Sciatic nerve (tissue), 2 donors: Measurements from ENCODE around the gene LARGE1. TPM values are rescaled to one million over a fixed set of nuclear protein-coding genes. Genes with fewer than 3 reads are reported as not detected.
A peak's percentile ranks its signal among the peaks of the same experiment; 100 is the strongest.

Experiments
- ATAC-seq: fragments of 200-7000 bp; cut with Tn5 transposase; one replicate; pipeline ENCODE4 v1.9.1; 2020; ENCODE audit warnings: mild to moderate bottlenecking, moderate library complexity
- DNase-seq: peaks from one replicate; pipeline ENCODE4 v3.0.0-alpha.2; 2020; ENCODE audit warnings: low spot score
- intact Hi-C: fragments of 100-400 bp; cut with DNase I; formaldehyde crosslinking; loops from one replicate; pipeline ENCODE4 v1.14.2; 2022
- total RNA-seq: library from RNA; stranded (reverse); fragmentation: NEBNext Ultra II Directional; extraction: Animal tissue kit (Norgen Biotek cat#: 25700); gene quantifications from one replicate; pipeline ENCODE4 v1.2.1, GENCODE V29; 2021
- donor health status: DM: no; HTN: no; CAD: no.
- donor health status: DM: no; HTN: no; CAD: no.

LARGE1 gene
- total RNA-seq, 1 donor from 2014 or later, result 39.4 TPM

DNA sequence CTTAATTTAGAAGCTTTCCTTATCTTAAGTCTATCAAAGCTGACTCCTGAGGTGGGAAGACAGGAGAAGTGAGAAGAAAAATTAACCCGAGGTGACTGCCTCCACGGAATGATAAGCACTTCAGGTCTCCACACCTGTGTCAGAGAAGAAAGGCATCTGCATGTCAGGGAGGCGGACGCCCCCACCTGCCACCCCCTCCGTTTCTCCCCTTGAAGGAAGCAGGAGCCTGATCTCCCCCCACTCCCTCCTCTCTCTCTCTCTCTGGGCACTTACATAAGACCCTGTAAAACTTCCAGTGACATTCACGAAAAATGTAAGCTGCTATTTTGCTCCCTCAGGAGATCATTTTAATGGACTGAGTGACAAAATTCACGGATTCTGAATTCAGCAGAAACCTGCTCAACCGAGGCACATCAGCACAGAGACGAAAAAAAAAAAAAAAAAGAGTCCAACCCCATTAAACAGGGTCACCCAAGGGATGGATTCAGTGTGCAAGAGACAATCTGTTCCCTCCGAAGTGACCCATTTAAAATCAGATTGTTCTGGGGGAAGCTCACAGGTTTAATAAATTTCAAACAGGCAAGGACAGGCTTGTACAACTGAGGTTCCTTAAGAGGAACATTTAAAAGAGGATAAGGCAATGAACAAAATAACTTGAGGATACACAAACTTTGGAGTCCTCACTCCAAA, 1.5 kb downstream of the LARGE1 start:
- DNase-seq, result no peak
- intact Hi-C loops, result no loop called here
- ATAC-seq, result no peak

DNA sequence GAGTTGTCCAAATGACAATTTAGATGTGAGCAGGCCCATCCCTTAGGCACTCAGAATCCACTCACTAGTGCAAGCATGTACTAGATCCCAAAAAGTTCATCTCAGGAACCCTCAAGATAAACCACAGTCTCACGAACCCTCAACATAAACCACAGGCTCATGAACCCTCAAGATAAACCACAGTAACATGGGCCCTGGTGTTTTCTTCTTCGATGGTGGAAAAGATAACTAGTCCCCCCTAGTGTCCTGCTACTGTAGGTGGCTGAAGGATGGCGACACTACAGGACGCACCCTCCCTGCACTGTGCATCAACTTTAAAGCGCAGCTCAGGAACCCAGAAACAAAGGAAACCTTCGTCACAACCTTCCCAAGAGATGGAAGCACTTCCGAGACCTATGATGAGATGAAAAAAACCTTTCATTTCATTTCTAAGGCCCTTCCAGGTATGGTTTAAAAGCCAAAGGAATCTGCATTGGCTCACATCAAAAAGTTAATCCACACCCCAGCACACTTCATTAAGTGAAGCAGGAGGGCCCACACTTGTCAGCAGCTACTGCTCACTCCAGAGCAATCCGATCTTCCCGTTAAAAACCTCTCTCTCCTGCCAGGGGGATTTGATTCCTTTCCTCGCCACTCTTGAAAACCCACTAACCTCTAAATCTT, 2.4 kb downstream of the LARGE1 start:
- DNase-seq (no peak), ATAC-seq (no peak)
- intact Hi-C loops, result no loop called here

DNA sequence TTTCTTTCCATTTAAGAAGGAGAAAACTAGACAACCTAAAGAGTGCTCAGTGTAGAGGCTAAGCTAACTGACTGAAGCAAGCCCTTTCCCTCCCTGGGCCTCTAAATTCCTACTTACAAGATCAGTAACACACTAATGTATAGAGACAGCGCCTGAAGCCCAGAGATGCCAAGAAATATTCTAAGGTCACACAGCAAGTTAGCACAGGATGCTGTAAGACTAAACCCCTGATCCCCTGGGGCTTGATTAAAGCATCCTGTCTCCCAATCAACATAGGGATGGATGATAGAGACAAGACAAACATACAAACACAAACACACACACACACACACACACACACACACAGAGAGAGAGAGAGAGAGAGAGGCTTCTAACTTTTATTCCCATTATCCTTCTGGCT, 5.6 kb downstream of the LARGE1 start:
- DNase-seq, result no peak
- no peak for ATAC-seq
- intact Hi-C loops, result no loop called here

DNA sequence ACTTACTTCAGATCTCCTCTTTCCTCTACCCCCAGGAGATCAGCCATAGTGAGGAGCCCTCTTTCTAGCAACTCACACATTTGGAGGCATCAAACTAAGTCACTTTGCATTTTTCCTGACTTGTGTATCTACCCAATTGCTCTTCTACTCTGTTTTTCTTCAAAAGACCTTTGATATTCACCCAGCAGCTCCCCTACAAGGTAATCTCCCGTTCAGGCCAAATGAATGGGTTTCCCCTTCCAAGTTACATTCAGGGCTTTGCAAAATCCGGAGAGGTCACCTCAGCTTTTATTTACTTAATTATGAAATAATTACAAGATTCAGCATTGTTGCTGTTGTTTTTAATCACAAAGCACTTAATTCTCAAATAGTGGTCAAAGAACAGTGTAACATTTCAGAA, 6.1 kb downstream of the LARGE1 start:
- intact Hi-C loops, result no loop called here

DNA sequence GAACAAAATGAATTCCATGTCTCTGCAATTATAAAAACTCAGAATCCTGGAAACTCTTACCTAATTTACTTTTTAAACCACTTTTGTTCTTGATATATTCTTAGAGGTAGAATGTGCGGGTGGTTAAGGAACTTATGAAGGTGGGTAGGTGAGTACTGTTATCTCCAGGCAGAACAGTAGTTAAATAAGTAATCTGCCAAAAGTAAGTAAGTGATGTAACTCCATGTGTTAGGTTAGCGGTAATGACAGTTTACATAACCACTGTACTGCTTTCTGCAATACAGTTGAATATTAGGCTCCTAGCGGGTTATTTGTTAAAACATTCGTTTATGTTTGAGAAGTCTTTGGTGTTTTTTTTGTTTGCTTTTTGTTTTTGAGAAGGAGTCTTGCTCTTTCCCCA, 7.1 kb downstream of the LARGE1 start:
- no peak for DNase-seq
- intact Hi-C loops, result no loop called here
- ATAC-seq, result no peak

More for the DNA sequence above, 6.1 kb downstream of the LARGE1 start:
- DNase-seq, result no peak
- no peak for ATAC-seq

DNA sequence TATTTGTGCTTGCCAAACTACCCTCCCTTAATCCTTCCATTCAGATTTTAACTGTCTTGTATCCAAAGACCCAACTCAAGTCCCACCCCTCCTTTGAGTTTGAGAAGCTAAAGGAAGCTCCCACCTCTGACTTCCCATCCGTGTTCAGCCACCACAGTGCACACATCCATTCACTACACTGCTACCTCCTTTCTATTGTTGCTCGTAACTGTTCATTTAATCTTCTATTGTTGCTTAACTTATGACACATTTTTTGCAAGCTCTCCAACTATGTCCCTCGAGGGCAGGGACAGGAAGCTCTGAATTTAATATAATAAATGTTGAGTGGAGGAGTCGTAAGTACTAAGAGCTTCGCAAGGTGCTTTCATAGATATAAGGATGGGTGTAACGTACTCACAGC, 10.4 kb downstream of the LARGE1 start:
- DNase-seq (no peak), ATAC-seq (no peak)
- intact Hi-C loops, result no loop called here

DNA sequence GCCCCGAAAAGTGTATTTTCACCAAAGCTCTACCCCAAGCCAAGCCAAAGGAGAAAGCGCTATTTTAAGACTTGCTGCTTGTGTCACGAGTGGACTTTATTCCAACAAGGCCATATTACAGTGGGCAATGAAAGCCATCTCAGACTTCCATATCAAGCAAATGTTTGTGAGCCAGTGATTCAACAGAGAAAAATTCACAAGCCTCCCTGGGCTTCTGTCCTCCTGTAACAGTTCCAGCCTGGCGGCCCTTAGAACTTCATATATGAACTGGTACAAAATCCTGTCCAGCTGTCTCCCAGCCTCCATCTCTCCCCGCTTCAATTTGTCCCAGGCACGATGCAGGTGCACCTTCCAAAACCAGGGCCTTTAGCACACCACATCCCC, 11.2 kb downstream of the LARGE1 start:
- no peak for DNase-seq
- ATAC-seq, result peak; percentile 45
- intact Hi-C loops, result no loop called here

DNA sequence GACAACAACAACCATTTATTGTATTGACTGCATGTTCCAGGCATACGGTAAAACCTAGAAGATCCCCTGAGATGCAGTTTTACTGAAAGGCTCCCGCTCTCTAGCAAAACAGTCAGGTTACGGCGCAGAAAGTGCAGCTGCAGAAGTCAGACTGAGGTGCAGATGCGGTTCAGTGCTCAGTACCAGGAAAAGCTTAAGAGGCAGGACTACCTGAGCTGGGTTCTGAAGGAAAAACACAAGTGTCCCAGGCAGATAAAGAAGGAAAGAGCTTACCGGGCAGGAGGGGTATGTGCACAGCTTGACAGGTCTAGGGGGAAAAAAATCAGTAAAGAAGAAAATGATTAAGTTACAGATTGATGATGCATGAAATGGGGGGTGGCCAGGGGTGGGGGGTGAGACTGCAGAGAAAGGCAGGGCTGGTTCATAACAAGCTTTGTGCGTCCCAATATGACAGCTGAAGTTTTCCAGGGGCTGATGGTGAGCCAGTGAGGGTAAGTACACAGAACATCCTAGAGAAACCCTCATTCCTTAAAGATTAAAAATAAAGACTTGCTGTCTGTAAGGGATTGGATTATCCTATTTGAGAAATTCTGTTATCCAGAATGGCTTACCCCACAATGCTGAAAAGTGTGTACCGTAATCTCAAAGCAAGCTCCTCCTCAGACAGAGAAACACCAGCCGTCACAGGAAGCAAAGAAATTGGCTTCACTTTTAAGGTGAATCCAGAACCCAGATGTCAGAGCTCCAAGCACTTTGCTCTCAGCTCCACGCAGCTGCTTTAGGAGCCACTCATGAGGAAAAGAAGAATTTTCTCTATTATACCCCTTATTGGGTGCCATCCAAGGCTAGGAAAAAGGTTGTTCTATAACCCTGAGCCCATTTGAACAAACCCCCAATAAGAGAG, 11.9 kb downstream of the LARGE1 start:
- no peak for DNase-seq
- ATAC-seq, result no peak
- intact Hi-C loops, result no loop called here

DNA sequence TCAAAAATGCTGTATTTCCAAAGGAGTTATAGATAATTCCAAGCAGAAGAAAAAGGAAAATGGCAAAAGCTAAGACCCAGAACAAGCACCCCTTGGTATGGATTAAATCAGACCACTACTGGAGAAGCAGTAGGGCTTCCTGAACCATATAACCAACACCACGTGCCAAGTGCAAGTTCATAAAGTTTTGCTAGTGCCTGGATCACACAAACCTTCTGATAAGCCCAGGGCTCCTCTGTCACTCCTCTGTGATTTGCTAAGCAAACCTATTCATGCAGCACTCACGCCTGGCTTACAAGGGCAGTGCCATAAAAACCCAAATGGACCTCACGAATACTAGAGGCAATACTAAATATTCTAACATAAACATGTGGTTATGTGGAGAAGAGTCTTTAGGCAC, 13.3 kb downstream of the LARGE1 start:
- DNase-seq (no peak), ATAC-seq (no peak)
- intact Hi-C loops, result no loop called here

DNA sequence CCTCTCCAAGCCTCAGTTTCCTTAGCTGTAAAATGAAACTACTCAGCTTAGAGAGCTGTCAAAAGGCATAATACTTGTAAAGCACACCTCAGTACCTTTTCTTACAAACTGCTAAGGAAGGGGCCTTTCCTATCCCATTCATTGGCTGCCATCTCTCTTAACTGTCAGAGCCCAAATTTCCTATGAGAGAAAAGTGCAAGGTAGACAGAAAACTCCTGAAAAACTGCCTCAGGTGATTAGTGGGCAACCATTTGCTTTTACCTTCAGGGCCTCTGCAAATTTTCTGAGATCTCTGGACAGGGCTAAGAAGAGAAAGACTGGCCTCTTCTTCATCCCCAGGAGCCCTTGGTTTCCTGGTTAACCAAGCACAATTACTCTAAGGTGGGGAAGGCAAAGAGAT, 13.8 kb downstream of the LARGE1 start:
- DNase-seq (no peak), ATAC-seq (no peak)
- intact Hi-C loops, result no loop called here

DNA sequence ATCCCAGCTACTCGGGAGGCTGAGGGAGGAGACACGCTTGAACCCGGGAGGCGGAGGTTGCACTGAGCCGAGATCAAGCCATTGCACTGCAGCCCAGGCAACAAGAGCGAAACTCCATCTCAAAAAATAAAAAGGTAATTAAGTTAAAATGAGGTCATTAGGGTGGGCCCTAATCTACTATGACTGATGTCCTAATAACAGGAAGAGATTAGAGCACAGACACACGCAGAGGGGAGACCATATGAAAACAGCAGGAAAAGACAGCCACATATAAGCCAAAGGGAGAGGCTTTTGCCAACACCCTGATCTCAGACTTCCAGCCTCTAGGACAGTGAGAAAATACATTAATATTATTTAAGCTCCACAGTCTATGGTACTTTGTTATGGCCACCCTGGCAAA, 17.3 kb downstream of the LARGE1 start:
- ATAC-seq, result no peak
- intact Hi-C loops, result no loop called here
- no peak for DNase-seq

DNA sequence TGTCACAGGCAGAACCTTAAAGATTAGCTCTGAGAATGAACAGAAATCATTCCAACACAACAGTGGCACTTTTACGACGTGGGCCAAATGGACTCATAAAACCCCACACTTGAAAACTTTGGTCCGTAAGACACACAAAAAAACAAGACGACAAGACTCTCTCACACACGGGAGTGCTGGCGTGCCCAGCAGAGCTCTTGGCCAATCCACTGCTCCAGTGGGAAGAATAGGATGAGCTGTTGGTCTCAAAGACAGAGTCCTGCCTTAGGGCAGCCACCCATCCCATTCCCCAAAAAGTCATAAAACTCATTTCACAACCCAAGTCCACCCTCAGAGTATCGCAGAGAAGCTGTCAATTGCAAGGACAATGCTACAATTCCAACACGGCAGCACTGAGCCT, 18.2 kb downstream of the LARGE1 start:
- no peak for DNase-seq
- intact Hi-C loops, result no loop called here
- no peak for ATAC-seq

DNA sequence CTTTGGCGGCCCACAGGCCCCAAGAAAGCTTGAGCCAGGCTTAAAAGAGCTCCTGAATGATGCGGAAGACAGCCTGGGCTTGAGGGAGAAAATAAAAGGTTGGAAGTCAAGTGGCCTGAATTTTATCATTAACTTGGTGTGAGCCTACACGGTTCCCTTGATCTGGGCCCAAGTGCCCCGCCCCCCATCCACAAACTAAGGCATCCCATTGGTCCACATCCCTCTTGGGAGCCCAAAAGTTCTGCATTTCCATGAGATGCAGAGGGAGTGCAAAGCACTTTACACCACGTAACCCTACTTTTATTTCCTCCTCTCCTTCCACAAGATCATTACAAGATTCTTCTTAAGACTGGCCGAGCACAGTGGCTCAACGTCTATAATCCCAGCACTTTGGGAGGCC, 22.2 kb downstream of the LARGE1 start:
- intact Hi-C loops, result no loop called here
- no peak for DNase-seq
- ATAC-seq, result no peak

DNA sequence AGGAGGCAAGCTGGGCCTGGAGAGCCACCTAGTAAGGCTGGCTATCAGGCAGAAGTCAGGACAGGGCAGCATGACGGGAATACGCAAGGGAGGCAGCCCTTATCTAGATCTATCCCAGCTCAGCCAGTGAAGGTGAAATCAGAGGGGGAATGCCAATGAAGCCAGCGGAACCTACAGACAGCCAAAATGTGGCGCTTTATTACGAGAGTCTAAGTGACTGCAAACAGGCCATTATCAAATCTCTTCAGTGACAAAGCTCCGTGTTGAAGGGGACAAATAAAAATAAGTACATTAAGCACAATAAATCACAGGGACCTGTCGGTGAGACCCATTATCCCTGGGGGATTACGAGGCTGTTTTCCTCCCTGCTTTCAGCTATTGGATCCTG, 22.8 kb downstream of the LARGE1 start:
- DNase-seq, result no peak
- intact Hi-C loops, result no loop called here
- ATAC-seq, result no peak

DNA sequence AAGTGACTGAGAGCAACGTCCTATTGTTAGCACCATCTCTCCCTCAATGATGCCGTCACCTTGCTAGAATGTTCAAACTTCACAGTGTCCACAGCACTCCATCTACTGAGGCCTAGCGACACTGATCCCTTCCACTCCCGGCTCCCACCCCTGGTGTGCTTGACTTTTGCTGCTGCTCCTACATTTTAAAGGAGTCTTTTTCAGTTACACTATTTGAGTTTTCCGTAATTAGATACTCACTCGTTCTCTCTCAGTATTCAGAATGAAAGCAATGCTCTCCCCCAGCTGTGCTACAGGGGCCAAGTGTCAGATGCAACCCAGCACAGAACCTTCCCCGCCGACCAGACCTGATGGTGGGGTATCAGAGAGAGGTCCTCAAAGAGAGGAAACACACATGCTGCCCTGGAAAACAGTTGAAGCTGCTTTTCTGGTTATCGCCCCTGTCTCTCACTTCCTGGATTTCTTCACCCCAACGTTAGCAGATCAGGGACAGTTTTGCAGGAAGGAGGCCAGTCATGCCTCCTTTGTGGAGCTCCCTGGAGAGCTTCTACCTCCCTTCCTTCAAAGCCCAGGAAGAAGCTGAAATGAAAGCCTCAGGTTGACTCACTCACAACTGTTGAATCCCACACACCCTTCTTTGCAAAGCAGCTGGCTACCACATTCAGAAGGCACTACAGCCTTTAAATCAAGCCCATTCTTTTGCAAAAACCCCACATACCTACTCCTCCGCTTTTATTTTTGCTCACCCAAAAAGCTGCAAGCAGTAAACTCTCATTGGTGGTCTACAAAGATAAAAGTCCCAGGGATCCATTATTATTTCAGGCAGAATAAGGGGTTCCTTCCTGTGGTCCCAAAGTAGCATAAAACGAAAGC, 23.5 kb downstream of the LARGE1 start:
- DNase-seq (no peak), ATAC-seq (no peak)
- intact Hi-C loops, result no loop called here

DNA sequence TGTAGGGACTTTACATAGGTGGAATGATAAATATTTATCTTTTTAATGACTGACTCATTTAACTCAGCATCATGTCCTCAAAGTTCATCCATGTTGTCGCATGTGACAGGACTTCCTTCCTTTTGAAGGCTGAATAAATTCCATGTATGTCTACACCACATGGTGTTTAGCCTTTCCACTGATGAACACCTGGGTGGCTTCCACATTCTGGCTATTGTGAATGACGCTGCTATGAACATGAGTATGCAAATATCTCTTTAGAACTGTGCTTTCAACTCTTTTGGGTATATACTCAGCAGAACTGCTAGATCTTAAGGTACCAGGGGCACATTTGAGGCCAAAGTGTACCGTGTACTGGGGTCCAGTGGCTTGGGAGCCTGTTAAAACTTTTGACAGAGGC, 24.1 kb downstream of the LARGE1 start:
- ATAC-seq (no peak), DNase-seq (no peak)
- intact Hi-C loops, result no loop called here

DNA sequence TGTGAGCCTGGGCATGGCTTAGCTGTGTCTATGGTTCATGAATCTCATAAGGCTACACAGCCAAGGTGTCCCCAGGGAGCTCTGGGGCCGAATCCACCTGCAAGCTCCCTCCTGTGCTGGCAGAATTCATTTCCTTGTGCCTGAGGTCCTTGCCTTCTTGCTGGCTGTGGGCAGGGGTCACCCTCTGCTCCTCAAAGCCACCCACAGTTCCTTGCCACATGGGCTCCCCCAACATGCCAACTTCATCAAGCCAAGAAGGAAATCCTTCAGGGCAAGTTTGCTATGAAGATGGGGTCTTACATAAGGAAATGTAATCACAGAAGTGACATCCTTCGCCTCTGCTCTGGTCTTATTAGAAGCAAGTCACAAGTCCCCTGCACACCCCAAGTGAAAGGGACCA, 24.8 kb downstream of the LARGE1 start:
- intact Hi-C loops, result no loop called here
- no peak for DNase-seq
- no peak for ATAC-seq

DNA sequence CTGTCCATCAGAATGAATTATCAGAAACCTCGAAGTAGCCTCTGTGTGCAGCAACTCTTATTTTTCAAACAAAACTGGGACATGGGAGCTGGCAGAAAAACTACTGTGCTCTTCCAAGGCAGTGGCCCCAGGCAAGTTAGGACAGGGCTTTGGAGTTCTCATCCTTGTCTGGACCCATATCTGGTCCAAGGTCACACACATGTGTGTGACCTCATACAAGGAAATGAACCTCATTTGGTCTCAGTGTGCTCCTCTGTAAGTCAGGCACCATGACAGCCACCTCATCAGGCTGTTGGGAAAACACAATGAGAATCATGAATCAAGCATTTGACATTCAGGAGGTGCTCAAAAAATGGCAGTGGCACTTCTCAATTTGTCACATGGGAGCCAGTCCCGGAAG, 25.8 kb downstream of the LARGE1 start:
- DNase-seq (no peak), ATAC-seq (no peak)
- intact Hi-C loops, result no loop called here

DNA sequence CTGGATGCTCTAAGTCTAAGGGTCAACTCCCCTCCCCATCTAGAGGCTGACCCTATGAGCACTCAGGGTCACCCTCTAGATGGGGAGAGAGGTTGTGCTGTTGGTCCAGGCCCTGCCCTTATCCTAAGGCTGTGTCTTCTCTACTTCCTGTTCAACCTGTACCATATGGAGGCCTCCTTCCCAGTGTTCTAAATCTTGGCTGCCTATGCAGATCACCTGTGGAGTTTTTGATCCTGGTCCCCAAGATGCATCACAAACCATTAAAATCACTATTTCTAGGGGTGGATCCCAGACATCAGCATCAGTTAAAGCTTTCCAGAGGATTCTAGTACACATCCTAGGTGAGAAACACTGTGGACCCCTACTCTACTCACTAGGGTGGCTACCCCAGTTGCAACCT, 26.2 kb downstream of the LARGE1 start:
- intact Hi-C loops, result no loop called here
- ATAC-seq (no peak), DNase-seq (no peak)
